PC-9 (cell line): Measurements from ENCODE around the gene MTX3. TPM values are rescaled to one million over a fixed set of nuclear protein-coding genes. Genes with fewer than 3 reads are reported as not detected.

Experiments
- BruUV-seq: library from RNA; stranded (reverse); fragments of 400-500 nt; replicated peaks from 2 replicates; lab custom pipeline; 2021; lab: Mats Ljungman, UMichigan
- CTCF ChIA-PET: fragments of 300-600 bp; sonication (Branson Sonifier 250); formaldehyde crosslinking; loops from one replicate; lab custom pipeline; 2022; ENCODE audit warnings: antibody characterized with exemption; lab: Charles Lee
- POLR2A ChIA-PET: fragments of 300-600 bp; sonication (Branson Sonifier 250); formaldehyde crosslinking; loops from one replicate; lab custom pipeline; 2022; ENCODE audit warnings: antibody characterized with exemption; ENCODE audit not compliant: unreplicated experiment; lab: Charles Lee
- DNase-seq, 2 experiments: peaks; one replicate each; pipeline versions ENCODE4 v3.0.0 to v3.0.0-alpha.2; 2015 to 2022; ENCODE audit warnings: mixed read lengths in 1 of 2
- H2AFZ ChIP-seq: fragments of 200-600 bp; sonication (generic); 2 replicates; pipeline ENCODE4 v1.8.1; 2017; ENCODE audit warnings: antibody characterized with exemption
- H3F3A ChIP-seq: fragments of 200-600 bp; sonication (generic); 2 replicates; pipeline ENCODE4 v1.8.1; 2017; ENCODE audit warnings: antibody characterized with exemption, mild to moderate bottlenecking, low read depth; ENCODE audit not compliant: insufficient read depth
- H3K27ac ChIP-seq: fragments of 200-600 bp; sonication (generic); 2 replicates; pipeline ENCODE4 v1.6.1; 2016; ENCODE audit warnings: mixed run types
- H3K27me3 ChIP-seq: fragments of 200-600 bp; sonication (generic); 2 replicates; pipeline ENCODE4 v1.6.1; 2016; ENCODE audit warnings: low read depth, mixed run types; ENCODE audit not compliant: insufficient read depth
- H3K36me3 ChIP-seq: fragments of 200-600 bp; sonication (generic); 2 replicates; pipeline ENCODE4 v1.6.1; 2016; ENCODE audit warnings: low read depth, mixed run types
- H3K4me1 ChIP-seq: fragments of 200-600 bp; sonication (generic); replicated peaks from 2 replicates; pipeline ENCODE4 v1.6.1; 2016; ENCODE audit warnings: mixed run types; ENCODE audit not compliant: insufficient read depth
- H3K4me2 ChIP-seq: fragments of 200-600 bp; sonication (generic); 2 replicates; pipeline ENCODE4 v1.6.1; 2017; ENCODE audit warnings: mixed run types
- H3K4me3 ChIP-seq: fragments of 200-600 bp; sonication (generic); 2 replicates; pipeline ENCODE4 v1.6.1; 2016; ENCODE audit warnings: mixed run types
- H3K79me2 ChIP-seq: fragments of 200-600 bp; sonication (generic); 2 replicates; pipeline ENCODE4 v1.6.1; 2017; ENCODE audit warnings: low read depth, mixed run types
- H3K9me2 ChIP-seq: fragments of 200-600 bp; sonication (generic); 2 replicates; pipeline ENCODE4 v1.8.1; 2017; ENCODE audit warnings: mild to moderate bottlenecking; ENCODE audit not compliant: insufficient read depth
- H3K9me3 ChIP-seq: fragments of 200-600 bp; sonication (generic); 2 replicates; pipeline ENCODE4 v1.8.1; 2016; ENCODE audit warnings: low read depth; ENCODE audit not compliant: insufficient read depth
- H4K20me1 ChIP-seq: fragments of 200-600 bp; sonication (generic); 2 replicates; pipeline ENCODE4 v1.8.1; 2017; ENCODE audit not compliant: insufficient read depth
- CTCF ChIP-seq: fragments of 200-600 bp; sonication (generic); conservative IDR thresholded peaks from 2 replicates; pipeline ENCODE4 v1.6.1; 2017; ENCODE audit warnings: mixed run types, antibody characterized with exemption, mild to moderate bottlenecking, moderate library complexity
- EZH2 ChIP-seq: fragments of 200-600 bp; sonication (generic); IDR thresholded peaks from 2 replicates; pipeline ENCODE4 v1.8.0; 2017; ENCODE audit warnings: antibody characterized with exemption, low read depth
- intact Hi-C: fragments of 100-400 bp; cut with micrococcal nuclease; formaldehyde crosslinking; loops from one replicate; pipeline ENCODE4 v1.10.0; 2022; ENCODE audit not compliant: unreplicated experiment
- total RNA-seq: library from RNA; stranded (reverse); gene quantifications from 2 replicates; pipeline ENCODE4 v1.2.3, GENCODE V29; 2021

Gene MTX3
- total RNA-seq, 1 experiment from 2014 or later = 22.8 TPM

- no peaks in the 10 kb centered on the region for H3K27me3 ChIP-seq
- no peak overlapping the region for H3K4me3 ChIP-seq
- ChIA-PET POLR2A (no interaction called here), CTCF (no interaction called here)
- peaks cover 6% of the 10 kb centered on the region for H3F3A ChIP-seq
- TF ChIP-seq EZH2 (no peak), CTCF (no peak)
- H3K9me2 ChIP-seq = no peaks in the 10 kb centered on the region
- BruUV-seq = no TSS peak
- H3K27ac ChIP-seq = no peak overlapping the region
- no peaks in the 10 kb centered on the region for H4K20me1 ChIP-seq
- intact Hi-C loops = no loop called here
- no peak for DNase-seq
- no peak overlapping the region for H3K4me2 ChIP-seq
- no peaks in the 10 kb centered on the region for H3K79me2 ChIP-seq
- no peaks in the 10 kb centered on the region for H3K9me3 ChIP-seq
- H2AFZ ChIP-seq = no peak overlapping the region
- no peaks in the 10 kb centered on the region for H3K36me3 ChIP-seq
- peaks cover 10% of the 10 kb centered on the region for H3K4me1 ChIP-seq
Measured at GRCh38 chr5:79971156-79971555, 19.9 kb downstream of the MTX3 start.

- Histone ChIP-seq H3F3A (no peaks in the 10 kb centered on the region), H3K79me2 (no peaks in the 10 kb centered on the region), H3K9me3 (no peaks in the 10 kb centered on the region), H3K27me3 (no peaks in the 10 kb centered on the region), H3K27ac (no peak overlapping the region), H4K20me1 (no peaks in the 10 kb centered on the region), H2AFZ (no peak overlapping the region), H3K4me3 (no peak overlapping the region), H3K36me3 (no peaks in the 10 kb centered on the region), H3K4me2 (no peak overlapping the region), H3K4me1 (no peaks in the 10 kb centered on the region), H3K9me2 (no peaks in the 10 kb centered on the region)
- DNase-seq = no peak
- ChIA-PET CTCF (no interaction called here), POLR2A (interaction anchor here (0.6 kb wide), 1 partner anchor 37 kb away, joined by 5 read pairs; no protein-coding TSS in a partner anchor)
- TF ChIP-seq CTCF (no peak), EZH2 (no peak)
- intact Hi-C loops = no loop called here
- BruUV-seq = no TSS peak
Measured at GRCh38 chr5:79966448-79966847, 24.6 kb downstream of the MTX3 start.

GRCh38 chr5:79964136-79964535 lies 26.9 kb downstream of the MTX3 start:
- no peaks in the 10 kb centered on the region for H3K36me3 ChIP-seq
- no peak for TF ChIP-seq EZH2
- no peak for TF ChIP-seq CTCF
- no TSS peak for BruUV-seq
- no peak overlapping the region for H3K27ac ChIP-seq
- ChIA-PET CTCF (no interaction called here), POLR2A (no interaction called here)
- no peaks in the 10 kb centered on the region for H3K9me3 ChIP-seq
- no peaks in the 10 kb centered on the region for H4K20me1 ChIP-seq
- H2AFZ ChIP-seq = no peak overlapping the region
- no peaks in the 10 kb centered on the region for H3K27me3 ChIP-seq
- DNase-seq = no peak
- no peak overlapping the region for H3K4me2 ChIP-seq
- intact Hi-C loops = no loop called here
- H3K4me3 ChIP-seq = no peak overlapping the region
- H3F3A ChIP-seq = no peaks in the 10 kb centered on the region
- H3K79me2 ChIP-seq = no peaks in the 10 kb centered on the region
- no peaks in the 10 kb centered on the region for H3K4me1 ChIP-seq
- no peaks in the 10 kb centered on the region for H3K9me2 ChIP-seq
